H9 (cell line): ENCODE data around the gene TCF20. TPM values are rescaled to one million over a fixed set of nuclear protein-coding genes. Genes with fewer than 3 reads are reported as not detected.
A peak's percentile ranks its signal among the peaks of the same experiment; 100 is the strongest.

Experiments used
- DNase-seq: peaks from one replicate; pipeline ENCODE4 v3.0.0-alpha.2; 2017
- H2AFZ ChIP-seq: one replicate; pipeline ENCODE4 v1.6.1; 2013; ENCODE audit warnings: mild to moderate bottlenecking, low read length, control low read depth, moderate library complexity
- H2AK5ac ChIP-seq: 2 replicates; pipeline ENCODE4 v1.6.1; 2013; ENCODE audit warnings: low read length, control low read depth, mixed read lengths; ENCODE audit not compliant: insufficient read length
- H2BK120ac ChIP-seq: one replicate; pipeline ENCODE4 v1.6.1; 2013; ENCODE audit warnings: low read depth, mild to moderate bottlenecking, low read length, control low read depth, inconsistent platforms; ENCODE audit not compliant: poor library complexity, severe bottlenecking
- H2BK12ac ChIP-seq: 2 replicates; pipeline ENCODE4 v1.6.1; 2013; ENCODE audit warnings: low read length, control low read depth, mixed read lengths, low read depth; ENCODE audit not compliant: insufficient read length
- H2BK15ac ChIP-seq: 2 replicates; pipeline ENCODE4 v1.6.1; 2013; ENCODE audit warnings: low read depth, low read length, control low read depth
- H2BK20ac ChIP-seq: one replicate; pipeline ENCODE4 v1.6.1; 2013; ENCODE audit warnings: low read depth, mild to moderate bottlenecking, low read length, control low read depth, inconsistent platforms; ENCODE audit not compliant: poor library complexity, severe bottlenecking
- H2BK5ac ChIP-seq: 2 replicates; pipeline ENCODE4 v1.6.1; 2013; ENCODE audit warnings: low read length, control low read depth, mixed read lengths; ENCODE audit not compliant: insufficient read length
- H3K14ac ChIP-seq: 2 replicates; pipeline ENCODE4 v1.6.1; 2013; ENCODE audit warnings: low read length, control low read depth; ENCODE audit not compliant: insufficient read depth
- H3K18ac ChIP-seq: 2 replicates; pipeline ENCODE4 v1.6.1; 2013; ENCODE audit warnings: low read depth, mild to moderate bottlenecking, mixed read lengths, low read length, control low read depth; ENCODE audit not compliant: insufficient read length
- H3K23ac ChIP-seq: 2 replicates; pipeline ENCODE4 v1.6.1; 2013; ENCODE audit warnings: low read length, control low read depth, mixed read lengths, low read depth; ENCODE audit not compliant: insufficient read length
- H3K23me2 ChIP-seq: 2 replicates; pipeline ENCODE4 v1.6.1; 2013; ENCODE audit warnings: low read depth, mild to moderate bottlenecking, mixed read lengths, low read length, control low read depth; ENCODE audit not compliant: insufficient read length, poor library complexity, severe bottlenecking
- H3K27ac ChIP-seq: 2 replicates; pipeline ENCODE4 v1.5.1; 2013; ENCODE audit warnings: low read length, control low read depth, mixed read lengths, low read depth; ENCODE audit not compliant: insufficient read length
- H3K27me3 ChIP-seq: 2 replicates; pipeline ENCODE4 v1.6.1; 2013; ENCODE audit warnings: low read length, control low read depth, inconsistent platforms; ENCODE audit not compliant: insufficient read depth
- H3K4ac ChIP-seq: 2 replicates; pipeline ENCODE4 v1.6.1; 2013; ENCODE audit warnings: low read depth, mild to moderate bottlenecking, control low read depth, inconsistent platforms, low read length, moderate library complexity
- H3K4me1 ChIP-seq: 2 replicates; pipeline ENCODE4 v1.6.1; 2013; ENCODE audit warnings: low read length, control low read depth, inconsistent platforms; ENCODE audit not compliant: insufficient read depth
- H3K4me2 ChIP-seq: 2 replicates; pipeline ENCODE4 v1.6.1; 2013; ENCODE audit warnings: low read length, control low read depth, mixed read lengths; ENCODE audit not compliant: insufficient read length, insufficient read depth
- H3K56ac ChIP-seq: 2 replicates; pipeline ENCODE4 v1.6.1; 2013; ENCODE audit warnings: low read depth, mild to moderate bottlenecking, mixed read lengths, low read length, control low read depth; ENCODE audit not compliant: insufficient read length
- H3K79me1 ChIP-seq: 2 replicates; pipeline ENCODE4 v1.6.1; 2013; ENCODE audit warnings: low read depth, mild to moderate bottlenecking, moderate library complexity, low read length, control low read depth, inconsistent platforms; ENCODE audit not compliant: insufficient read depth, poor library complexity, severe bottlenecking
- H3K79me2 ChIP-seq: 2 replicates; pipeline ENCODE4 v1.6.1; 2013; ENCODE audit warnings: low read length, control low read depth, inconsistent platforms; ENCODE audit not compliant: insufficient read depth
- H3K9ac ChIP-seq: 2 replicates; pipeline ENCODE4 v1.6.1; 2013; ENCODE audit warnings: low read length, control low read depth, mixed read lengths; ENCODE audit not compliant: insufficient read length; ENCODE audit errors: extremely low read depth
- H3K9me3 ChIP-seq: one replicate; pipeline ENCODE4 v1.6.1; 2013; ENCODE audit warnings: low read depth, low read length, inconsistent platforms; ENCODE audit not compliant: control insufficient read depth
- H3T11ph ChIP-seq: one replicate; pipeline ENCODE4 v1.6.1; 2013; ENCODE audit warnings: mild to moderate bottlenecking, low read length, control low read depth, inconsistent platforms
- H4K20me1 ChIP-seq: one replicate; pipeline ENCODE4 v1.6.1; 2013; ENCODE audit not compliant: control insufficient read depth, insufficient read length, insufficient read depth
- H4K5ac ChIP-seq: 2 replicates; pipeline ENCODE4 v1.6.1; 2013; ENCODE audit warnings: low read depth, mild to moderate bottlenecking, mixed read lengths, low read length, control low read depth; ENCODE audit not compliant: insufficient read length
- H4K8ac ChIP-seq: replicated peaks from 2 replicates; pipeline ENCODE4 v1.6.1; 2013; ENCODE audit warnings: low read length, control low read depth, mixed read lengths, low read depth; ENCODE audit not compliant: insufficient read length
- H4K91ac ChIP-seq: 2 replicates; pipeline ENCODE4 v1.6.1; 2013; ENCODE audit warnings: low read depth, mild to moderate bottlenecking, moderate library complexity, mixed read lengths, low read length, control low read depth; ENCODE audit not compliant: insufficient read length
- H3K27ac Mint-ChIP-seq, 3 experiments: 2 replicates in 2 of 3; 3 replicates in 1 of 3; pipeline ENCODE4 v1.8.0; 2020 to 2021; ENCODE audit warnings: mixed read lengths in 3 of 3, mild to moderate bottlenecking in 1 of 3, moderate library complexity in 1 of 3
- H3K27me3 Mint-ChIP-seq: 2 replicates; pipeline ENCODE4 v1.8.0; 2021; ENCODE audit warnings: low read depth, mild to moderate bottlenecking, moderate library complexity, mixed read lengths
- H3K36me3 Mint-ChIP-seq, 3 experiments: 2 replicates in 2 of 3; 3 replicates in 1 of 3; pipeline ENCODE4 v1.8.0; 2020 to 2021; ENCODE audit warnings: low read depth in 3 of 3, mixed read lengths in 3 of 3; ENCODE audit not compliant: insufficient read depth in 1 of 3
- H3K4me1 Mint-ChIP-seq, 2 experiments: 2 replicates each; pipeline ENCODE4 v1.8.0; 2020; ENCODE audit warnings: mixed read lengths in 2 of 2
- H3K4me3 Mint-ChIP-seq, 2 experiments: 2 replicates in 1 of 2; 3 replicates in 1 of 2; pipeline ENCODE4 v1.8.0; 2020 to 2021; ENCODE audit warnings: mild to moderate bottlenecking in 2 of 2, mixed read lengths in 2 of 2, moderate library complexity in 1 of 2
- H3K9me3 Mint-ChIP-seq, 2 experiments: 2 replicates in 1 of 2; 3 replicates in 1 of 2; pipeline ENCODE4 v1.8.0; 2020; ENCODE audit warnings: mild to moderate bottlenecking in 2 of 2, mixed read lengths in 2 of 2, moderate library complexity in 1 of 2
- WGBS: extraction: QIAGEN DNeasy Blood & Tissue Kit; methylation state at CpG from one replicate; pipeline ENCODE4 v1.1.7; 2013; ENCODE audit warnings: missing lambda C conversion rate, low lambda C conversion rate, mixed read lengths; ENCODE audit not compliant: insufficient read length; ENCODE audit errors: extremely low coverage; 5-methylcytosine and 5-hydroxymethylcytosine counted together
- total RNA-seq: library from RNA; stranded (reverse); gene quantifications from 2 replicates; pipeline ENCODE4 v1.2.1, GENCODE V29; 2021
- TF ChIP-seq, protein P1 (sequence below): fragments of 200-600 bp; sonication (generic); conservative IDR thresholded peaks from 3 replicates; pipeline ENCODE4 v1.8.0; 2021; ENCODE audit warnings: antibody characterized with exemption, mild to moderate bottlenecking

The TCF20 gene
- total RNA-seq, 1 experiment from 2014 or later = 75.6 TPM

DNA sequence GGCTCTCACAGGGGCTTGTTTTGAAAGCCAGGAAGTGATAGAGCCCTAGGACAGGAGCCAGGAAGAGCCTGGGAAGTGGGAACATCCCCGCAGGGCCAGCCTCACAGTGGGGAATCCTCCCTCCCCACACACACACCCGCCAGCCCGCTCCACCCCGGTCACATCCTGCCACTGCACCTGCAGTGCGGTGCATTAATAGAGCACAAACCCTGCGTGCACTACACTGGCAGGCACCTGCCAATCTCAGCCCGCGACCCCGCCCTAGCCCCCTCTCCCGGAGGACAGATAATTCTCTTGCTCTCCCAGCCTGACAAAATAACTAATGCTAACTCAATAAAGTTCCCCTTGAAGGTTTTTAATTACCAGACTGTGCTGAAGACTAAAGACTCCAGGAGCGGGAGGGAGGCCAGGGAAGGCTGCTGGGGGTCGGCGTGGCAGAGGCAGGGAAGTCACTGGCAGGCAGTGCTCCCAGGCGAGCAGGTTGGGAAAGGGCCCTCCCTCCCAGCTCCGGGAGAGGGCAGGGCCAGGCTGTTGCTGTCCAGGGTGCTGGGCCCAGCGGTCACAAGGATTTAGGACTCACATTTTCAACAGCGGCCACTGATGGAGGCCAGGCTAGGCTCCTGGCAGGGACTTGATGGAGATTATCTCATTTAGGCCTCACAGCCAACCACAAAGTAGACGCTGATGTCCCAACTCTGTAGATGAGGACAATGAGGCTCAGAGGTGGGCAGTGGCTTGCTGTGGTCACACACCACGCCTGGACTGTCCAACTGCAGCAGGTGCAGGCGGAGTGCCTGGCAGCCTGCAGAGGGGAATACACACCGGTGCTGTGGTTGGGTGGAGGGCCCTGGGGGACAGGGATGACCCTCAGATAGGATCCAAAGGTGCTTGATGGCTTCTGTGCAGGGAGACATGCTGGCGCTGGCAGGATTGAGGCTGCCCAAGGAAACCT is 23.9 kb upstream of the TCF20 start:
- H3K9ac ChIP-seq = no peak overlapping the region
- peak; percentile 91 for DNase-seq
- no peak overlapping the region for H3K18ac ChIP-seq
- peak overlapping the region; percentile 19 to 56; a peak in 3 of 5 replicates for H3K4me3 Mint-ChIP-seq
- H4K20me1 ChIP-seq = no peaks in the 10 kb centered on the region
- no peak overlapping the region for H3K56ac ChIP-seq
- no peak overlapping the region for H4K5ac ChIP-seq
- no peak overlapping the region for H2BK12ac ChIP-seq
- TF ChIP-seq, protein P1, sequence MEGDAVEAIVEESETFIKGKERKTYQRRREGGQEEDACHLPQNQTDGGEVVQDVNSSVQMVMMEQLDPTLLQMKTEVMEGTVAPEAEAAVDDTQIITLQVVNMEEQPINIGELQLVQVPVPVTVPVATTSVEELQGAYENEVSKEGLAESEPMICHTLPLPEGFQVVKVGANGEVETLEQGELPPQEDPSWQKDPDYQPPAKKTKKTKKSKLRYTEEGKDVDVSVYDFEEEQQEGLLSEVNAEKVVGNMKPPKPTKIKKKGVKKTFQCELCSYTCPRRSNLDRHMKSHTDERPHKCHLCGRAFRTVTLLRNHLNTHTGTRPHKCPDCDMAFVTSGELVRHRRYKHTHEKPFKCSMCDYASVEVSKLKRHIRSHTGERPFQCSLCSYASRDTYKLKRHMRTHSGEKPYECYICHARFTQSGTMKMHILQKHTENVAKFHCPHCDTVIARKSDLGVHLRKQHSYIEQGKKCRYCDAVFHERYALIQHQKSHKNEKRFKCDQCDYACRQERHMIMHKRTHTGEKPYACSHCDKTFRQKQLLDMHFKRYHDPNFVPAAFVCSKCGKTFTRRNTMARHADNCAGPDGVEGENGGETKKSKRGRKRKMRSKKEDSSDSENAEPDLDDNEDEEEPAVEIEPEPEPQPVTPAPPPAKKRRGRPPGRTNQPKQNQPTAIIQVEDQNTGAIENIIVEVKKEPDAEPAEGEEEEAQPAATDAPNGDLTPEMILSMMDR = no peak; the same call in 2 of the 3 replicates
- no peaks in the 10 kb centered on the region for H3K23me2 ChIP-seq
- no peak overlapping the region for H3K4me2 ChIP-seq
- H4K91ac ChIP-seq = no peak overlapping the region
- peaks cover 9% of the 10 kb centered on the region for H3K27me3 Mint-ChIP-seq
- H3K23ac ChIP-seq = no peak overlapping the region
- H2BK15ac ChIP-seq = no peak overlapping the region
- H3K36me3 Mint-ChIP-seq = no peaks in the 10 kb centered on the region
- peaks cover 48 to 69% of the 10 kb centered on the region in 2 experiments for H3K4me1 Mint-ChIP-seq
- H3T11ph ChIP-seq = no peak overlapping the region
- WGBS = no CpG with 5 or more reads among the region's 22 CpGs
- no peak overlapping the region; a peak in 1 of 7 replicates for H3K27ac Mint-ChIP-seq
- H3K9me3 ChIP-seq = no peaks in the 10 kb centered on the region
- H3K79me2 ChIP-seq = no peaks in the 10 kb centered on the region
- H2BK120ac ChIP-seq = no peak overlapping the region
- no peak overlapping the region for H3K4ac ChIP-seq
- no peak overlapping the region for H3K14ac ChIP-seq
- H2AK5ac ChIP-seq = no peak overlapping the region
- no peak overlapping the region for H2BK20ac ChIP-seq
- H3K27me3 ChIP-seq = peaks cover 3% of the 10 kb centered on the region; the same call in 1 of the 2 replicates
- H3K9me3 Mint-ChIP-seq = no peaks in the 10 kb centered on the region
- no peak overlapping the region for H3K27ac ChIP-seq
- H2AFZ ChIP-seq = no peak overlapping the region
- H4K8ac ChIP-seq = no peak overlapping the region
- no peak overlapping the region for H2BK5ac ChIP-seq
- no peaks in the 10 kb centered on the region for H3K79me1 ChIP-seq
- peaks cover 6% of the 10 kb centered on the region for H3K4me1 ChIP-seq
